Stimulated activated CD4-positive, alpha-beta T cell treated with anti-CD3 and anti-CD28 coated beads, TNF-alpha, amount 100 ng/mL, for 48 hours (primary cell): Measurements from ENCODE around the gene PSMC5.
"Not testable (repeated sequence)": the region's sequence is repeated elsewhere in the genome, so short reads cannot be mapped to it uniquely, and the experiment has no call there.

ENCODE experiments used
- DNase-seq, 3 donors: peaks; one replicate each; pipeline ENCODE4 v3.0.0-alpha.2; 2020; ENCODE audit warnings: low read depth in 3 of 3

PSMC5 gene

GRCh38 chr17:63870292-63870665 lies 43.0 kb downstream of the PSMC5 start:
- DNase-seq, result not testable (repeated sequence)

GRCh38 chr17:63871646-63872365 lies 44.6 kb downstream of the PSMC5 start:
- DNase-seq, result not testable (repeated sequence)

GRCh38 chr17:63873577-63873976 lies 46.3 kb downstream of the PSMC5 start, which contains the start of gene CSH2:
Gene CSH2 (minus strand): TSS chr17:63873677. CDS start chr17:63873614, 63 bp downstream.
- not testable (repeated sequence) for DNase-seq

GRCh38 chr17:63874061-63874626 lies 46.9 kb downstream of the PSMC5 start:
- not testable (repeated sequence) for DNase-seq

GRCh38 chr17:63874693-63875092 lies 47.5 kb downstream of the PSMC5 start:
- not testable (repeated sequence) for DNase-seq

- DNase-seq, result not testable (repeated sequence)
Observed at GRCh38 chr17:63878413-63878812, 51.2 kb downstream of the PSMC5 start.

- no peak for DNase-seq
Observed at GRCh38 chr17:63880706-63881105, 53.5 kb downstream of the PSMC5 start.

GRCh38 chr17:63881337-63881736 lies 54.1 kb downstream of the PSMC5 start:
- DNase-seq, result not testable (repeated sequence)
